SK-N-SH (cell line): ENCODE results near the gene CDK5RAP1. TPM values are rescaled to one million over a fixed set of nuclear protein-coding genes. Genes with fewer than 3 reads are reported as not detected.

Experiments used
- CTCF ChIA-PET: fragments of 300-600, 350-600 bp; formaldehyde crosslinking; extraction: SDS; loops from one replicate; lab custom pipeline; 2021; lab: Yijun Ruan, JAX
- POLR2A ChIA-PET: fragments of 350-600 bp; sonication (Branson Sonifier 250); formaldehyde crosslinking; extraction: SDS; loops from one replicate; lab custom pipeline; 2020; ENCODE audit warnings: antibody characterized with exemption, inconsistent platforms; lab: Yijun Ruan, JAX
- DNase-seq: peaks from one replicate; pipeline ENCODE4 v3.0.0; 2012
- H2AFZ ChIP-seq: fragments of 200-600 bp; sonication (generic); 2 replicates; pipeline ENCODE4 v1.8.1; 2016; ENCODE audit warnings: antibody characterized with exemption, mild to moderate bottlenecking, low read depth
- H3F3A ChIP-seq: fragments of 200-600 bp; sonication (generic); replicated peaks from 2 replicates; pipeline ENCODE3; 2016; ENCODE audit warnings: antibody characterized with exemption, mild to moderate bottlenecking; ENCODE audit not compliant: insufficient read depth
- H3K27ac ChIP-seq, 2 experiments: fragments of 200-500 bp in 1 of 2; fragments of 200-600 bp in 1 of 2; sonication (Bioruptor generic) in 1 of 2; sonication (generic), shearing (Covaris generic) in 1 of 2; 2 replicates each; pipeline versions ENCODE4 v1.5.1 to v1.6.1; 2014 to 2016; ENCODE audit warnings: low read depth in 2 of 2, inconsistent platforms in 1 of 2, low read length in 1 of 2, mild to moderate bottlenecking in 1 of 2, mixed read lengths in 1 of 2
- H3K27me3 ChIP-seq: fragments of 200-600 bp; sonication (generic), shearing (Covaris generic); 2 replicates; pipeline ENCODE4 v1.6.1; 2016; ENCODE audit warnings: mixed run types; ENCODE audit not compliant: insufficient read depth
- H3K36me3 ChIP-seq, 2 experiments: fragments of 200-500 bp in 1 of 2; fragments of 200-600 bp in 1 of 2; sonication (Bioruptor generic) in 1 of 2; sonication (generic) in 1 of 2; replicated peaks in 1 of 2; 2 replicates each; pipeline versions ENCODE3 to v1.5.1; 2014 to 2016; ENCODE audit warnings: low read length in 1 of 2, mild to moderate bottlenecking in 1 of 2; ENCODE audit not compliant: insufficient read depth in 2 of 2, control insufficient read depth in 1 of 2
- H3K4me1 ChIP-seq, 2 experiments: fragments of 200-500 bp in 1 of 2; fragments of 200-600 bp in 1 of 2; sonication (Bioruptor generic) in 1 of 2; sonication (generic), shearing (Covaris generic) in 1 of 2; 2 replicates each; pipeline versions ENCODE4 v1.5.1 to v1.6.1; 2014 to 2016; ENCODE audit warnings: low read depth in 1 of 2, low read length in 1 of 2, mixed run types in 1 of 2; ENCODE audit not compliant: insufficient read depth in 2 of 2, control insufficient read depth in 1 of 2
- H3K4me2 ChIP-seq: fragments of 200-600 bp; sonication (generic), shearing (Covaris generic); 2 replicates; pipeline ENCODE4 v1.6.1; 2017; ENCODE audit warnings: mixed run types
- H3K4me3 ChIP-seq, 2 experiments: fragments of 200-500 bp in 1 of 2; fragments of 200-600 bp in 1 of 2; sonication (Bioruptor generic) in 1 of 2; sonication (generic), shearing (Covaris generic) in 1 of 2; 2 replicates each; pipeline versions ENCODE4 v1.5.1 to v1.8.1; 2014 to 2016; ENCODE audit warnings: low read depth in 2 of 2, inconsistent platforms in 1 of 2, low read length in 1 of 2, mild to moderate bottlenecking in 1 of 2, mixed read lengths in 1 of 2, moderate library complexity in 1 of 2
- H3K79me2 ChIP-seq: fragments of 200-600 bp; sonication (generic); 2 replicates; pipeline ENCODE4 v1.8.1; 2017; ENCODE audit warnings: mild to moderate bottlenecking; ENCODE audit not compliant: insufficient read depth
- H3K9ac ChIP-seq: fragments of 200-600 bp; sonication (generic); 2 replicates; pipeline ENCODE4 v1.6.1; 2017; ENCODE audit warnings: mixed run types
- H3K9me2 ChIP-seq: fragments of 200-600 bp; sonication (generic); 2 replicates; pipeline ENCODE4 v1.6.1; 2017; ENCODE audit warnings: mixed run types
- H3K9me3 ChIP-seq: fragments of 200-600 bp; sonication (generic); 2 replicates; pipeline ENCODE4 v1.6.1; 2017; ENCODE audit warnings: mixed run types, mild to moderate bottlenecking, moderate library complexity
- H4K20me1 ChIP-seq: fragments of 200-600 bp; sonication (generic); 2 replicates; pipeline ENCODE4 v1.6.1; 2017; ENCODE audit warnings: mild to moderate bottlenecking, mixed run types; ENCODE audit not compliant: insufficient read depth
- NRF1 ChIP-seq: IDR thresholded peaks from 2 replicates; pipeline ENCODE4 v1.6.1; 2012; ENCODE audit warnings: low read depth, mild to moderate bottlenecking, low read length
- TAF1 ChIP-seq: IDR thresholded peaks from 2 replicates; pipeline ENCODE4 v1.6.1; 2012; ENCODE audit warnings: low read depth, mild to moderate bottlenecking, low read length, moderate library complexity, borderline replicate concordance
- WGBS: methylation state at CpG from one replicate; pipeline ENCODE4 v1.1.6; 2017; ENCODE audit warnings: low lambda C conversion rate; 5-methylcytosine and 5-hydroxymethylcytosine counted together
- polyA plus RNA-seq, 3 experiments: library from polyadenylated mRNA; depleted of rRNA; stranded (reverse); fragments of >200 nt; gene quantifications; 2 replicates each; pipeline ENCODE4 v1.2.3, GENCODE V29; 2012
- TF ChIP-seq, protein P1 (sequence below): IDR thresholded peaks from 2 replicates; pipeline ENCODE4 v1.6.1; 2012; ENCODE audit warnings: mild to moderate bottlenecking, low read depth, low read length, moderate library complexity
- TF ChIP-seq, protein P2 (sequence below): fragments of 150-350 bp; IDR thresholded peaks from 2 replicates; pipeline ENCODE4 v1.6.1; 2016; ENCODE audit warnings: mild to moderate bottlenecking, low read depth, low read length

Gene CDK5RAP1
- polyA plus RNA-seq, 1 of the 3 experiments (the other 2 are of a cell fraction), result 30.5 TPM

DNA sequence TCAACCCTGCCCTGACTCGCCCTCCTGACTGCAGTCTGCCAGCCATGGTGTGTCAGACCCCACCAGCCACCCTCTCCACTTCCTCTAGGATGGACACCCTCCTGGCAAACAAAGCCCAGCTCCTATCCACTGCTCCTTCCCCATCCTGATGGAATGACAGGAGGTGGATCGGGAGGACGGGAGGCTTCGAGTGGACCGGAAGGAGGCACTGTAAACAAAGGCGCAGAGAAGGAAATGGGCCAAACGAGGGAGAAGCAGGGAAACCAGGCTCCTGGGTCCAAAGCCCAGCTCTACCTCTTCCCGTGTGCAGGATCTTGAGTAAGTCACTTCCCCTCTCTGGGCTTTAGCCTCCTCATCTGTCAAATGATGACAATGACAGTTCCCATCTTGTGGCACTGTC, 78.1 kb downstream of the CDK5RAP1 start (continued):
- TF ChIP-seq, protein P1, sequence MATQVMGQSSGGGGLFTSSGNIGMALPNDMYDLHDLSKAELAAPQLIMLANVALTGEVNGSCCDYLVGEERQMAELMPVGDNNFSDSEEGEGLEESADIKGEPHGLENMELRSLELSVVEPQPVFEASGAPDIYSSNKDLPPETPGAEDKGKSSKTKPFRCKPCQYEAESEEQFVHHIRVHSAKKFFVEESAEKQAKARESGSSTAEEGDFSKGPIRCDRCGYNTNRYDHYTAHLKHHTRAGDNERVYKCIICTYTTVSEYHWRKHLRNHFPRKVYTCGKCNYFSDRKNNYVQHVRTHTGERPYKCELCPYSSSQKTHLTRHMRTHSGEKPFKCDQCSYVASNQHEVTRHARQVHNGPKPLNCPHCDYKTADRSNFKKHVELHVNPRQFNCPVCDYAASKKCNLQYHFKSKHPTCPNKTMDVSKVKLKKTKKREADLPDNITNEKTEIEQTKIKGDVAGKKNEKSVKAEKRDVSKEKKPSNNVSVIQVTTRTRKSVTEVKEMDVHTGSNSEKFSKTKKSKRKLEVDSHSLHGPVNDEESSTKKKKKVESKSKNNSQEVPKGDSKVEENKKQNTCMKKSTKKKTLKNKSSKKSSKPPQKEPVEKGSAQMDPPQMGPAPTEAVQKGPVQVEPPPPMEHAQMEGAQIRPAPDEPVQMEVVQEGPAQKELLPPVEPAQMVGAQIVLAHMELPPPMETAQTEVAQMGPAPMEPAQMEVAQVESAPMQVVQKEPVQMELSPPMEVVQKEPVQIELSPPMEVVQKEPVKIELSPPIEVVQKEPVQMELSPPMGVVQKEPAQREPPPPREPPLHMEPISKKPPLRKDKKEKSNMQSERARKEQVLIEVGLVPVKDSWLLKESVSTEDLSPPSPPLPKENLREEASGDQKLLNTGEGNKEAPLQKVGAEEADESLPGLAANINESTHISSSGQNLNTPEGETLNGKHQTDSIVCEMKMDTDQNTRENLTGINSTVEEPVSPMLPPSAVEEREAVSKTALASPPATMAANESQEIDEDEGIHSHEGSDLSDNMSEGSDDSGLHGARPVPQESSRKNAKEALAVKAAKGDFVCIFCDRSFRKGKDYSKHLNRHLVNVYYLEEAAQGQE, result no peak

DNA sequence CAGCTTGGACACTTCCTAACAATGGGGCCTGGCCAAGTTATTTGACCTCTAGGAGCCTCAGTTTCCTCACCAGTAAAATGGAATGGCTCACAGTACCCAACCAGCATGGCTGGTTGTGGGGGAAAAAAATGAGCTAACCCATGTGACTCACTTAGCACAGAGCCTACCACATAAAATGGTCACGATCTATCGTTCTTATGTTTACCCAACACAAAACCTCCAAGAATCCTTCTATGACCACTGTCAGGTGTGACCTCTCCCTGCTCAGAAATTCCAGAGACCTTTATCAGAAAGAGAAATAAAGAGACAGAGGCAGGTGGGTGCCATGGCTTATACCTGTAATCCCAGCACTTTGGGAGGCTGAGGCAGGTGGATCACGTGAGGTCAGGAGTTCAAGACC, 78.9 kb downstream of the CDK5RAP1 start:
- Histone ChIP-seq H3K4me2 (no peak overlapping the region), H3K79me2 (no peaks in the 10 kb centered on the region), H3F3A (no peaks in the 10 kb centered on the region), H3K4me1 (no peaks in the 10 kb centered on the region), H3K4me3 (no peak overlapping the region), H3K27ac (no peak overlapping the region), H4K20me1 (no peaks in the 10 kb centered on the region), H3K27me3 (peaks cover 39% of the 10 kb centered on the region; the same call in 1 of the 2 replicates), H2AFZ (no peak overlapping the region), H3K36me3 (no peaks in the 10 kb centered on the region), H3K9me3 (no peaks in the 10 kb centered on the region), H3K9me2 (no peaks in the 10 kb centered on the region), H3K9ac (no peak overlapping the region)
- 69% methylated on average over 3 of the region's 3 CpGs for WGBS
- DNase-seq, result no peak
- TF ChIP-seq, protein P2, sequence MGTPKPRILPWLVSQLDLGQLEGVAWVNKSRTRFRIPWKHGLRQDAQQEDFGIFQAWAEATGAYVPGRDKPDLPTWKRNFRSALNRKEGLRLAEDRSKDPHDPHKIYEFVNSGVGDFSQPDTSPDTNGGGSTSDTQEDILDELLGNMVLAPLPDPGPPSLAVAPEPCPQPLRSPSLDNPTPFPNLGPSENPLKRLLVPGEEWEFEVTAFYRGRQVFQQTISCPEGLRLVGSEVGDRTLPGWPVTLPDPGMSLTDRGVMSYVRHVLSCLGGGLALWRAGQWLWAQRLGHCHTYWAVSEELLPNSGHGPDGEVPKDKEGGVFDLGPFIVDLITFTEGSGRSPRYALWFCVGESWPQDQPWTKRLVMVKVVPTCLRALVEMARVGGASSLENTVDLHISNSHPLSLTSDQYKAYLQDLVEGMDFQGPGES, result no peak
- no peak for TF ChIP-seq TAF1
- TF ChIP-seq, protein P1, result no peak
- ChIA-PET CTCF (interaction anchor here (1.4 kb wide), 1 partner anchor 10 kb away, joined by 3 read pairs; no protein-coding TSS in a partner anchor), POLR2A (no interaction called here)

DNA sequence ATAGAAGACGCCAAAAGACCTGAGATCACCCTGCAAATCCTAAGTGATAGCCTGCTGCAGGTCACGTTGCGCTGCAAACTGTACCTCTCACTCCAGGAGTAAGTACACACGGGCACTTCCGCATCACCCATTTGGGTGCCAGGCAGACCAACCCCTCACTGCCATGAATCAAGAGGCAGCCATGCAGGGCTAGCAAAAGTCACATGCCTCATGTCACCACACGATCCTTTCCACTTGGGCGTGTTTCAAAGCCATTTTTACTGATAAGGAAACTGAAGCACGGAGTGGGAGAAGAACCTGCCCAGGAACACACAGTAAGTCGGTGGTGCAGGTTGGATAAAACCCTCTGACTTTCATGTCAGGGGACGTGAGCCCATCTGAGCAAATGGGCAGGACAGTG, 81.3 kb downstream of the CDK5RAP1 start:
- no peaks in the 10 kb centered on the region for H3K36me3 ChIP-seq
- H3K27ac ChIP-seq, result no peak overlapping the region
- H3K9me2 ChIP-seq, result no peaks in the 10 kb centered on the region
- H2AFZ ChIP-seq, result no peak overlapping the region
- H3K4me1 ChIP-seq, result no peaks in the 10 kb centered on the region
- 72% methylated on average over 10 of the region's 10 CpGs for WGBS
- H3F3A ChIP-seq, result no peaks in the 10 kb centered on the region
- no peaks in the 10 kb centered on the region for H3K79me2 ChIP-seq
- H3K4me2 ChIP-seq, result no peak overlapping the region
- TF ChIP-seq NRF1, result no peak
- ChIA-PET POLR2A (no interaction called here), CTCF (no interaction called here)
- H3K27me3 ChIP-seq, result peaks cover 23% of the 10 kb centered on the region; the same call in 1 of the 2 replicates
- no peaks in the 10 kb centered on the region for H3K9me3 ChIP-seq
- no peak overlapping the region for H3K4me3 ChIP-seq
- H3K9ac ChIP-seq, result no peak overlapping the region
- no peak for DNase-seq
- no peaks in the 10 kb centered on the region for H4K20me1 ChIP-seq
